ENCODE measurements around the gene UTP14C. TPM values are rescaled to one million over a fixed set of nuclear protein-coding genes. Genes with fewer than 3 reads are reported as not detected.

UTP14C gene
- total RNA-seq, 3 donors from 2014 or later = 17.3 to 22.2 (median 20.3) TPM

DNA sequence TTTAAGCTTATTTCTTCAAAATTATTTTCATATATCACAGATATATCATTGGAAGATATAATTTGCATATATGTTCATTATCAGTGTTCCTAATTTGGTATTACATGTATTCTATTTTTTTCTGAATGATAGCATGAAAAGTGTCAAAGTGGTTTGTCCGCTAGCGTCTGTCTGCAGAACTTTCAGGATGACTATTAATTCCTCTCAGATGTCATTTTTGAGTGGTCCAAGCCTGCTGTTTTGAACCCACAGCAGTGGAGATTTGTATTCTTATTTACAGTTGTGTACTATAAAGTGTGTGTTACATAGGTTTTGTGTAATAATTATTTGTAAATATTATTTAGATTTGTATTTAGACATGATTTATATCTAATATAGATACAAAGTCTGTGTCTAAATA lies 8.5 kb downstream of the UTP14C start:
- H3K4me1 ChIP-seq = no peaks in the 10 kb centered on the region
- intact Hi-C loops (cut with DNase I; ENCODE audit: low total_unique reads) = loop anchor here (10.0 kb wide), 1 partner anchor 392 kb away; no protein-coding TSS in a partner anchor
- no peaks in the 10 kb centered on the region for H3K27me3 ChIP-seq
- TF ChIP-seq POLR2A (IDR thresholded peaks at IDR 0.05) (no peak), POLR2AphosphoS5 (IDR thresholded peaks at IDR 0.05) (no peak)
- TF ChIP-seq, protein P1, sequence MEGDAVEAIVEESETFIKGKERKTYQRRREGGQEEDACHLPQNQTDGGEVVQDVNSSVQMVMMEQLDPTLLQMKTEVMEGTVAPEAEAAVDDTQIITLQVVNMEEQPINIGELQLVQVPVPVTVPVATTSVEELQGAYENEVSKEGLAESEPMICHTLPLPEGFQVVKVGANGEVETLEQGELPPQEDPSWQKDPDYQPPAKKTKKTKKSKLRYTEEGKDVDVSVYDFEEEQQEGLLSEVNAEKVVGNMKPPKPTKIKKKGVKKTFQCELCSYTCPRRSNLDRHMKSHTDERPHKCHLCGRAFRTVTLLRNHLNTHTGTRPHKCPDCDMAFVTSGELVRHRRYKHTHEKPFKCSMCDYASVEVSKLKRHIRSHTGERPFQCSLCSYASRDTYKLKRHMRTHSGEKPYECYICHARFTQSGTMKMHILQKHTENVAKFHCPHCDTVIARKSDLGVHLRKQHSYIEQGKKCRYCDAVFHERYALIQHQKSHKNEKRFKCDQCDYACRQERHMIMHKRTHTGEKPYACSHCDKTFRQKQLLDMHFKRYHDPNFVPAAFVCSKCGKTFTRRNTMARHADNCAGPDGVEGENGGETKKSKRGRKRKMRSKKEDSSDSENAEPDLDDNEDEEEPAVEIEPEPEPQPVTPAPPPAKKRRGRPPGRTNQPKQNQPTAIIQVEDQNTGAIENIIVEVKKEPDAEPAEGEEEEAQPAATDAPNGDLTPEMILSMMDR (IDR thresholded peaks at IDR 0.05) = no peak
- H3K4me3 ChIP-seq = no peak overlapping the region
- H3K27ac ChIP-seq = no peak overlapping the region
- no peak for DNase-seq (ENCODE audit: low spot score in 2 of 2)
- peaks cover 5 to 10% of the 10 kb centered on the region in 2 donors for H3K9me3 ChIP-seq
- H3K36me3 ChIP-seq = no peaks in the 10 kb centered on the region

DNA sequence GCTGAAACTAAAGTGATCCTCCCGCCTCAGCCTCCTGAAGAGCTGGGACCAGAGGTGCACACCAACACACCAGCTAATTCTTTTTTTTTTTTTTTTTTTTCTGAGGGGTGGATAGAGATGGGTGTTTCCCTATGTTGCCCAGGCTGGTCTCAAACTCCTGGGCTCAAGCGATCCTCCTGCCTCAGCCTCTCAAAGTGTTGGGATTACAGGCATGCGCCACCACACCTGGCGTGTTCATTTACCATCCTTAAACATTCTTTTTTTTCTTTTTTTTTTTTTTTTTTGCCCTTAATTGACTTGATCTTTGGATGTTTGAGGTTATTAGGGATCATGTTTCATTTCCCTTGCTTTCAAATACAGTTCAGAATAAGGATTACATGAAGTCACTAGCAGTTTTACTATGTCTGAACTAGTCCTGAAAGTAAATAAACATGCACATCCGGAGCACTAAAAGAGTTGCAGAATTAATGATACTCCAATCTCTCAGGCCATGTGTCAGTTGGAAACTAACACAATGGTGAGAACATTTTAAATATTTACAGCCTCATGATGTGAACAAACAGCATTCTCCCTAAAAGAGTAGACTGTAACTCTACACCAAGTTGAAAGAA lies 10.2 kb downstream of the UTP14C start:
- no peak overlapping the region for H3K27ac ChIP-seq
- H3K36me3 ChIP-seq = no peaks in the 10 kb centered on the region
- no peak for DNase-seq (ENCODE audit: low spot score in 2 of 2)
- intact Hi-C loops (cut with DNase I; ENCODE audit: low total_unique reads) = loop anchor here (10.0 kb wide), 1 partner anchor 390 kb away; no protein-coding TSS in a partner anchor
- H3K27me3 ChIP-seq = no peaks in the 10 kb centered on the region
- no peaks in the 10 kb centered on the region for H3K4me1 ChIP-seq
- no peaks in the 10 kb centered on the region for H3K9me3 ChIP-seq
- no peak overlapping the region for H3K4me3 ChIP-seq
- TF ChIP-seq, protein P1 (IDR thresholded peaks at IDR 0.05) = no peak
- no peak for TF ChIP-seq POLR2AphosphoS5 (IDR thresholded peaks at IDR 0.05)
- TF ChIP-seq POLR2A (IDR thresholded peaks at IDR 0.05) = no peak

DNA sequence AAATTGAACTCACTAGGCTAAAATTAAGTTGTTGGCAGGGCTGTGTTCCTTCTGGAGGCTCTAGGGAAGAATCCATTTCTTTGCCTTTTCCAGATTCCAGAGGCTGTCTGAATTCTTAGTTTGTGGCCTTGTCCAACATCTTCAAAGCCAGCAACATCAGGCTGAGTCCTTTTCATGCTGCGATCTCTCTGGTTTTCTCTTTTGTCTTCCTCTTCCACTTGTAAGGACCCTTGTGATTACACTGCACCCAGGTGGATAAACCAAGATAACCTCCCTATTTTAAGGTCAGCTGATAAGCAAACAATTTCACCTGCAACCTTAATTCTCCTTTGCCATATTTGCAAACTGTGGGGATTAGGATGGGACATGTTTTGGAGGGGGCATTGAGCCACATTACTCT lies 11.5 kb downstream of the UTP14C start:
- no peak for DNase-seq (ENCODE audit: low spot score in 2 of 2)
- H3K9me3 ChIP-seq = no peaks in the 10 kb centered on the region
- no peak for TF ChIP-seq POLR2A (IDR thresholded peaks at IDR 0.05)
- TF ChIP-seq, protein P1 (IDR thresholded peaks at IDR 0.05) = no peak
- H3K4me1 ChIP-seq = no peaks in the 10 kb centered on the region
- no peak overlapping the region for H3K4me3 ChIP-seq
- H3K27me3 ChIP-seq = no peaks in the 10 kb centered on the region
- H3K36me3 ChIP-seq = no peaks in the 10 kb centered on the region
- H3K27ac ChIP-seq = no peak overlapping the region
- intact Hi-C loops (cut with DNase I; ENCODE audit: low total_unique reads) = loop anchor here (10.0 kb wide), 1 partner anchor 389 kb away; no protein-coding TSS in a partner anchor

DNA sequence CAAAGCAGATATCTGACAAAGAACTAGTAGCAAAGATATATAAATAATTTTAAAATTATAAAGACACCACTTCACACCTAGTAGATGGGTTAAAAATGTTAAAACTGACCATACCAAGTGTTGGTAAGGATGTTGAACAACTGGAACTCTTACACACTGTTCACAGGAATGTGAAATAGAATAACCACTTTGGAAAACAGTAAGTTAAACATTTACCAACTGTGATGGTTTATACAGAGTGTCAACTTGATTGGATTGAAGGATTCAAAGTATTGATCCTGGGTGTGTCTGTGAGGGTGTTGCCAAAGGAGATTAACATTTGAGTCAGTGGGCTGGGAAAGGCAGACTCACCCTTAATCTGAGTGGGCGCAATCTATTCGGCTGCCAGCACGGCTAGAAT lies 19.2 kb downstream of the UTP14C start:
- H3K4me1 ChIP-seq = no peaks in the 10 kb centered on the region
- H3K27me3 ChIP-seq = no peaks in the 10 kb centered on the region
- H3K36me3 ChIP-seq = no peaks in the 10 kb centered on the region
- no peak for DNase-seq (ENCODE audit: low spot score in 2 of 2)
- H3K4me3 ChIP-seq = no peak overlapping the region
- intact Hi-C loops (cut with DNase I; ENCODE audit: low total_unique reads) = no loop called here
- TF ChIP-seq, protein P1 (IDR thresholded peaks at IDR 0.05) = no peak
- TF ChIP-seq POLR2A (IDR thresholded peaks at IDR 0.05) (no peak), POLR2AphosphoS5 (IDR thresholded peaks at IDR 0.05) (no peak)
- H3K9me3 ChIP-seq = peaks cover 0 to 2% of the 10 kb centered on the region in 2 donors
- H3K27ac ChIP-seq = no peak overlapping the region

DNA sequence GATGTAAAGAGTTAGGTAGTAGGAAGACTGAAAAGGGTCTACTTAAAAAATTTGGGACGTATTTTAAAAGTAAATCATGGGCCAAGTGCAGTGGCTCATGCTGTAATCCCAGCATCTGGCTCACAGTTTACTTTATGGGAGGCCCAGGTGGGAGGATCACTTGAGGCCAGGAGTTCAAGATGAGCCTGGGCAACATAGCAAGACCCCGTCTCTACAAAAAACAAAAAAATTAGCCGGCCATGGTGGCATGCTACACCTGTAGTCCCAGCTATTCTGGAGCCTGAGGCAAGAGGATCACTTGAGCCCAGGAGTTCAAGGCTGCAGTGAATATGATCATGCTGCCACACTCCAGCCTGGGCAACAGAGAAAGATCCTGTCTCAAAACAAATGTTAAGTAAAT lies 23.0 kb downstream of the UTP14C start:
- no peak overlapping the region for H3K27ac ChIP-seq
- no peak overlapping the region for H3K4me3 ChIP-seq
- no peak for DNase-seq (ENCODE audit: low spot score in 2 of 2)
- TF ChIP-seq, protein P1 (IDR thresholded peaks at IDR 0.05) = no peak
- TF ChIP-seq POLR2A (IDR thresholded peaks at IDR 0.05) = no peak
- TF ChIP-seq POLR2AphosphoS5 (IDR thresholded peaks at IDR 0.05) = no peak
- H3K36me3 ChIP-seq = no peaks in the 10 kb centered on the region
- peaks cover 0 to 11% of the 10 kb centered on the region in 2 donors for H3K9me3 ChIP-seq
- H3K27me3 ChIP-seq = no peaks in the 10 kb centered on the region
- intact Hi-C loops (cut with DNase I; ENCODE audit: low total_unique reads) = no loop called here
- no peaks in the 10 kb centered on the region for H3K4me1 ChIP-seq

Measured in breast epithelium (tissue), 4 donors.